SKM-1 treated with dmso at 0.1 percent for 144 hours (cell line): Measurements from ENCODE around the gene TNFRSF6B.

ENCODE experiments used
- DNase-seq: peaks from one replicate; lab custom pipeline; 2025; ENCODE audit not compliant: unreplicated experiment; lab: John Stamatoyannopoulos, UW

TNFRSF6B gene

DNA sequence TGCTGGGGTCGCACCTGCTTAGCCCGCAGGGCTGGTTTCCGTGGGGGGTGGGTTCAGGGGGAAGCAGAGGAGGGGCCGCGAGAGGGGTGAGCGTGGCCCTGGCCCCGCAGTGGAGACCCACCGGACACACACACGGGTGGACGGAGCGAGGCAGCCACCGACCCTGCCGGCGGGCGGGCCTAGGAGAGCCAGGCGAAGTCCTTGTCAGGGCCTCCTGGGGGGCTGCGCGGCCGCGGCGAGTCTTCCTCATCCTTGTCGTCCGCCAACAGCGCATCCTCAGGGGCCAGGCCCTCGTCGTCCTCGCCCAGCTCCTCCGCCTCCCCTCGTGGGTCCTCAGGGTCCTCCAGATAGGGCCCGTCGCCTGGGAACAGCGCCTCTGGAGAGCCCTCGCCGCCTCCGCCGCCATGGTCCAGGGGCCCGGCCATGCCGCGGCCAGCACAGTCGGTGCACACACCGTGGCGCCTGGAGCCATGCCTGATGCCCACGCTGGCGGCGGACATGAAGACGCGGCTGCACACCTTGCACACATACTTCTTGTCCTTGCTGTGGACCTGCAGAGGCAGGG is 50.4 kb downstream of the TNFRSF6B start:
- no peak for DNase-seq

DNA sequence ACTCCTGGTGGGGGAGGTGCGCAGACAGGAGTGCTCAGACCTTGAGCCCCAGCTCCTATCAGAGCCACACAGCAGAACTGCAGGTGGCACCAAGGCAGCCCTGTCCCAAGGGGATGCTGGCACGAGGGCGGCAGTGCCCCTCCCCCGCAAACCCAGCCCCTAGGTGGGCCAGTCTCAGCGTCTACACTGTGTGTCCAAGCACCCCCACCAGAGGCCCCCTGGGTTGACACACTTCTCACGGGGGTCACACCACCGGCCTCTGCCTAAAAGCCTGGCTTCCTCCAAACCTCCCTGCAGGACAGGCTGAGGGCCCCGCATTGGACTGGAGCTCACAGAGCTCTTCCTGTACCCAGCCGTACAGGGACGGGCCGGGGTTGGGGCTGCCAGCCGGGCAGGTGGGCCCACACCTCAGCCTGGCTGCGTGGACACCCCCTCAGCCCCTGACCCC is 51.2 kb downstream of the TNFRSF6B start:
- DNase-seq: no peak
